A549 (cell line): ENCODE data around the gene ARL4A. TPM values are rescaled to one million over a fixed set of nuclear protein-coding genes. Genes with fewer than 3 reads are reported as not detected.

Source experiments
- ATAC-seq, 2 experiments: fragments of 200-7000 bp in 1 of 2; fragments of >200 bp in 1 of 2; cut with Nextera tagmentation in 1 of 2; cut with Tn5 transposase in 1 of 2; 3 replicates each; pipeline versions ENCODE4 v1.8.0 to v1.9.1; 2018 to 2020; ENCODE audit warnings: mild to moderate bottlenecking in 1 of 2, moderate library complexity in 1 of 2
- CTCF ChIA-PET: fragments of 300-600 bp; sonication (Branson Sonifier 250); formaldehyde crosslinking; extraction: SDS; loops from one replicate; lab custom pipeline; 2021; ENCODE audit warnings: antibody characterized with exemption, inconsistent platforms; lab: Yijun Ruan, JAX
- POLR2A ChIA-PET: fragments of 350-600 bp; formaldehyde crosslinking; extraction: SDS; loops from one replicate; lab custom pipeline; 2021; ENCODE audit warnings: antibody characterized with exemption, inconsistent platforms; lab: Yijun Ruan, JAX
- DNase-seq, 2 experiments: peaks; one replicate each; pipeline versions ENCODE4 v3.0.0 to v3.0.0-alpha.2; 2011 to 2016; ENCODE audit warnings: low read depth in 1 of 2, low spot score in 1 of 2
- FAIRE-seq: peaks from 2 replicates; lab custom pipeline; 2011; peaks lifted over from hg19 to GRCh38; lab: Jason Lieb, UNC
- H3K27ac ChIP-seq, 2 experiments: fragments of >200 bp; sonication (Bioruptor Twin); formaldehyde crosslinking; 3 replicates each; pipeline ENCODE4 v1.5.1; 2016 to 2017
- H3K4me1 ChIP-seq: fragments of >200 bp; sonication (Bioruptor Twin); formaldehyde crosslinking; 3 replicates; pipeline ENCODE4 v1.6.1; 2016
- H3K4me2 ChIP-seq: fragments of >200 bp; sonication (Bioruptor Twin); formaldehyde crosslinking; 3 replicates; pipeline ENCODE4 v1.6.1; 2016
- H3K4me3 ChIP-seq: fragments of >200 bp; sonication (Bioruptor Twin); formaldehyde crosslinking; 3 replicates; pipeline ENCODE4 v1.5.1; 2016
- H3K9me3 ChIP-seq: fragments of >200 bp; sonication (Bioruptor Twin); formaldehyde crosslinking; 3 replicates; pipeline ENCODE4 v1.6.1; 2016
- CHD2 ChIP-seq: fragments of 150-350 bp; IDR thresholded peaks from 2 replicates; pipeline ENCODE4 v1.6.1; 2014; ENCODE audit warnings: low read length; ENCODE audit not compliant: partially characterized antibody
- EHF ChIP-seq: fragments of 250-450 bp; sonication (Bioruptor Pico); IDR thresholded peaks from 2 replicates; pipeline ENCODE4 v1.5.0; 2020; ENCODE audit warnings: mild to moderate bottlenecking
- EP300 ChIP-seq, 2 experiments: fragments of >200 bp; sonication (Bioruptor Twin); formaldehyde crosslinking; IDR thresholded peaks; 2 replicates in 1 of 2; 3 replicates in 1 of 2; pipeline ENCODE4 v1.6.1; 2016 to 2017
- FOSL2 ChIP-seq, 2 experiments: fragments of 450-650 bp in 1 of 2; fragments of >200 bp in 1 of 2; sonication (Bioruptor Twin) in 1 of 2; formaldehyde crosslinking; IDR thresholded peaks; 2 replicates each; pipeline versions ENCODE4 v1.5.0 to v1.6.1; 2016 to 2020; ENCODE audit warnings: mild to moderate bottlenecking in 1 of 2, moderate library complexity in 1 of 2
- FOXS1 ChIP-seq: fragments of 250-450 bp; sonication (Bioruptor Pico); IDR thresholded peaks from 2 replicates; pipeline ENCODE4 v1.5.0; 2020; ENCODE audit warnings: mild to moderate bottlenecking, moderate library complexity
- HDAC2 ChIP-seq: fragments of 200-600 bp; sonication (generic); IDR thresholded peaks from 2 replicates; pipeline ENCODE4 v1.6.1; 2016
- HOXB5 ChIP-seq: fragments of 250-450 bp; sonication (Bioruptor Pico); IDR thresholded peaks from 2 replicates; pipeline ENCODE4 v1.5.0; 2020; ENCODE audit warnings: mild to moderate bottlenecking, moderate library complexity
- JUN ChIP-seq, 2 experiments: fragments of >200 bp; sonication (Bioruptor Twin); formaldehyde crosslinking; IDR thresholded peaks; 2 replicates in 1 of 2; 3 replicates in 1 of 2; pipeline ENCODE4 v1.6.1; 2016 to 2017
- MAX ChIP-seq: IDR thresholded peaks from 2 replicates; pipeline ENCODE4 v1.6.1; 2012
- MAZ ChIP-seq: fragments of 150-350 bp; IDR thresholded peaks from 2 replicates; pipeline ENCODE4 v1.6.1; 2014; ENCODE audit warnings: antibody characterized with exemption, low read depth, low read length, borderline replicate concordance
- NR3C1 ChIP-seq: fragments of >200 bp; sonication (Bioruptor Twin); formaldehyde crosslinking; IDR thresholded peaks from 3 replicates; pipeline ENCODE4 v1.6.1; 2017
- POLR2A ChIP-seq: IDR thresholded peaks from 2 replicates; pipeline ENCODE4 v1.6.1; 2012; ENCODE audit warnings: mild to moderate bottlenecking, low read length
- REST ChIP-seq: fragments of 200-600 bp; sonication (generic); IDR thresholded peaks from 2 replicates; pipeline ENCODE4 v1.6.1; 2016; ENCODE audit warnings: antibody characterized with exemption, mild to moderate bottlenecking, moderate library complexity
- SMC3 ChIP-seq: fragments of >200 bp; sonication (Bioruptor Twin); formaldehyde crosslinking; IDR thresholded peaks from 3 replicates; pipeline ENCODE4 v1.6.1; 2018; ENCODE audit warnings: inconsistent platforms
- SREBF2 ChIP-seq: fragments of 450-650 bp; IDR thresholded peaks from 2 replicates; pipeline ENCODE4 v1.6.1; 2014; ENCODE audit warnings: mild to moderate bottlenecking, moderate library complexity
- ZNF302 ChIP-seq: fragments of 250-450 bp; sonication (Bioruptor Pico); IDR thresholded peaks from 2 replicates; pipeline ENCODE4 v1.9.0; 2021; ENCODE audit warnings: inconsistent platforms, mild to moderate bottlenecking, moderate library complexity
- ZSCAN20 ChIP-seq: fragments of 250-450 bp; sonication (Bioruptor Pico); IDR thresholded peaks from 2 replicates; pipeline ENCODE4 v1.8.0; 2022; ENCODE audit warnings: mild to moderate bottlenecking, moderate library complexity
- WGBS: methylation state at CpG from one replicate; pipeline ENCODE4 v1.1.6; 2017; ENCODE audit errors: missing lambda C conversion rate; 5-methylcytosine and 5-hydroxymethylcytosine counted together
- polyA plus RNA-seq, 4 experiments: library from polyadenylated mRNA; depleted of rRNA in 3 of 4; stranded (reverse); fragments of >200 nt; fragmentation: RNase III in 1 of 4; extraction: RNeasy Plus Mini Kit Qiagen cat#74134 plus additional on column Dnase treatment in 1 of 4; gene quantifications; 2 replicates in 3 of 4; 3 replicates in 1 of 4; pipeline ENCODE4 v1.2.3, GENCODE V29; 2011 to 2017

ARL4A gene
- polyA plus RNA-seq, 2 of the 4 experiments (the other 2 are of a cell fraction): 51.9 to 76.1 TPM

GRCh38 chr7:12694817-12695216 lies 7.4 kb downstream of the ARL4A start:
- ChIA-PET POLR2A (no interaction called here), CTCF (interaction anchor here (1.0 kb wide), 1 partner anchor 8 kb away, joined by 4 read pairs; no protein-coding TSS in a partner anchor)
- no peak overlapping the region for H3K27ac ChIP-seq
- TF ChIP-seq JUN (IDR thresholded peaks at IDR 0.05): no peak
- TF ChIP-seq EP300 (IDR thresholded peaks at IDR 0.05): no peak
- TF ChIP-seq EHF: no peak
- no peak for TF ChIP-seq HDAC2
- no peak for TF ChIP-seq REST
- DNase-seq (no peak), FAIRE-seq (no peak), ATAC-seq (no peak)
- no peak overlapping the region for H3K4me3 ChIP-seq
- 80% methylated on average over 1 of the region's 1 CpG for WGBS
- no peaks in the 10 kb centered on the region for H3K9me3 ChIP-seq
- peaks cover 54% of the 10 kb centered on the region for H3K4me1 ChIP-seq
- no peak overlapping the region for H3K4me2 ChIP-seq

- Histone ChIP-seq H3K4me1 (peaks cover 43% of the 10 kb centered on the region), H3K4me2 (peak overlapping the region; percentile 19; the same call in 1 of the 3 replicates), H3K4me3 (no peak overlapping the region), H3K9me3 (peaks cover 9% of the 10 kb centered on the region), H3K27ac (no peak overlapping the region)
- ATAC-seq: peak in 1 of 2 experiments; percentile 45; a peak in 5 of 6 replicates
- no peak for TF ChIP-seq HOXB5 (CRISPR knock-in tag)
- TF ChIP-seq POLR2A: no peak
- TF ChIP-seq SMC3: no peak
- TF ChIP-seq FOSL2 (IDR thresholded peaks at IDR 0.05): no peak
- peak; percentile 30; the same call in 1 of the 2 replicates for TF ChIP-seq FOSL2 (CRISPR knock-in tag; IDR thresholded peaks at IDR 0.05)
- no peak for TF ChIP-seq MAZ
- DNase-seq: no peak
- ChIA-PET CTCF (interaction anchor here (0.5 to 1.4 kb wide), 4 partner anchors 9 to 1996 kb away, joined by 3 to 19 read pairs (median 3); partner anchors contain the start of gene ARL4A), POLR2A (interaction anchor here (1.2 to 1.5 kb wide), 2 partner anchors 9 to 20 kb away, joined by 4 to 9 read pairs; partner anchors contain the start of gene ARL4A)
- FAIRE-seq: peak; percentile 46
- 77% methylated on average over 1 of the region's 1 CpG for WGBS
Observed at GRCh38 chr7:12695965-12696364, 8.5 kb downstream of the ARL4A start.

- CTCF ChIA-PET: interaction anchor here (1.1 to 7.3 kb wide), 2 partner anchors 9 to 13 kb away, joined by 3 to 49 read pairs; partner anchors contain the start of gene ARL4A
- no peak for TF ChIP-seq NR3C1
- no peak for TF ChIP-seq CHD2
- no peak for TF ChIP-seq SREBF2
- TF ChIP-seq FOXS1 (CRISPR knock-in tag): no peak
- TF ChIP-seq JUN (IDR thresholded peaks at IDR 0.05): no peak
- TF ChIP-seq ZNF302 (CRISPR knock-in tag): no peak
- no peak for TF ChIP-seq ZSCAN20 (CRISPR knock-in tag)
- 91% methylated on average over 10 of the region's 10 CpGs for WGBS
- no peak for DNase-seq
- no peak for FAIRE-seq
- Histone ChIP-seq H3K9me3 (peaks cover 29% of the 10 kb centered on the region), H3K4me3 (no peak overlapping the region), H3K4me2 (no peak overlapping the region), H3K4me1 (peaks cover 27% of the 10 kb centered on the region), H3K27ac (no peak overlapping the region)
- POLR2A ChIA-PET: no interaction called here
- ATAC-seq: no peak
Observed at GRCh38 chr7:12699299-12699698, 11.9 kb downstream of the ARL4A start.

- Histone ChIP-seq H3K4me1 (peaks cover 17% of the 10 kb centered on the region), H3K4me2 (no peak overlapping the region), H3K4me3 (no peak overlapping the region), H3K27ac (no peak overlapping the region), H3K9me3 (peaks cover 29% of the 10 kb centered on the region)
- POLR2A ChIA-PET: no interaction called here
- ATAC-seq: no peak
- FAIRE-seq: no peak
- peak in 1 of 2 experiments; percentile 39 for DNase-seq
- CTCF ChIA-PET: interaction anchor here (1.4 to 7.3 kb wide), 3 partner anchors 9 to 15 kb away, joined by 3 to 49 read pairs (median 4); partner anchors contain the start of gene ARL4A
- 66% methylated on average over 2 of the region's 2 CpGs for WGBS
- no peak for TF ChIP-seq MAX
Observed at GRCh38 chr7:12701433-12701832, 14.0 kb downstream of the ARL4A start.
